SK-N-MC (cell line): ENCODE data around the gene CHSY1.

Experiments
- EZH2 ChIP-seq: fragments of 200-600 bp; sonication (generic); IDR thresholded peaks from one replicate; pipeline ENCODE4 v1.6.1; 2017; ENCODE audit warnings: antibody characterized with exemption
- POLR2AphosphoS5 ChIP-seq: IDR thresholded peaks from 2 replicates; pipeline ENCODE4 v1.6.1; 2012; ENCODE audit warnings: mild to moderate bottlenecking, low read depth, low read length, borderline replicate concordance

- no peak for TF ChIP-seq POLR2AphosphoS5
- no peak for TF ChIP-seq EZH2
These were observed 90.2 kb downstream of the CHSY1 start for GRCh38 chr15:101161656-101162055.
